ENCODE results near the gene FERMT1. TPM values are rescaled to one million over a fixed set of nuclear protein-coding genes. Genes with fewer than 3 reads are reported as not detected.

Gene FERMT1
- total RNA-seq, 4 donors from 2014 or later, result 12.4 to 21.2 (median 16.2) TPM

GRCh38 chr20:6044115-6044514 lies 78.7 kb downstream of the FERMT1 start:
- Histone ChIP-seq H3K27me3 (no peaks in the 10 kb centered on the region), H3K36me3 (peaks cover 0 to 29% (median 0%) of the 10 kb centered on the region in 3 donors), H3K4me1 (no peaks in the 10 kb centered on the region), H3K4me3 (no peak overlapping the region), H3K9me3 (no peaks in the 10 kb centered on the region), H3K27ac (no peak overlapping the region)
- TF ChIP-seq CTCF (IDR thresholded peaks at IDR 0.05) (no peak), POLR2A (IDR thresholded peaks at IDR 0.05) (no peak)
- DNase-seq, result no peak

- H3K27me3 ChIP-seq, result no peaks in the 10 kb centered on the region
- H3K9me3 ChIP-seq, result no peaks in the 10 kb centered on the region
- H3K36me3 ChIP-seq, result peaks cover 0 to 51% (median 0%) of the 10 kb centered on the region in 3 donors
- no peaks in the 10 kb centered on the region for H3K4me1 ChIP-seq
- H3K4me3 ChIP-seq, result no peak overlapping the region
- H3K27ac ChIP-seq, result no peak overlapping the region
- no peak for DNase-seq
- TF ChIP-seq CTCF (IDR thresholded peaks at IDR 0.05), result no peak
- TF ChIP-seq POLR2A (IDR thresholded peaks at IDR 0.05), result no peak
Measured at GRCh38 chr20:6041808-6042265, 81.0 kb downstream of the FERMT1 start.

- no peaks in the 10 kb centered on the region for H3K9me3 ChIP-seq
- TF ChIP-seq CTCF (IDR thresholded peaks at IDR 0.05) (no peak), POLR2A (IDR thresholded peaks at IDR 0.05) (no peak)
- peaks cover 0 to 58% (median 0%) of the 10 kb centered on the region in 3 donors for H3K36me3 ChIP-seq
- H3K4me3 ChIP-seq, result no peak overlapping the region
- no peaks in the 10 kb centered on the region for H3K27me3 ChIP-seq
- H3K4me1 ChIP-seq, result no peaks in the 10 kb centered on the region
- H3K27ac ChIP-seq, result no peak overlapping the region
- DNase-seq, result no peak
Measured at GRCh38 chr20:6040958-6041807, 81.6 kb downstream of the FERMT1 start.

GRCh38 chr20:6040540-6040939 lies 82.3 kb downstream of the FERMT1 start:
- TF ChIP-seq CTCF (IDR thresholded peaks at IDR 0.05), result no peak
- no peak for TF ChIP-seq POLR2A (IDR thresholded peaks at IDR 0.05)
- H3K36me3 ChIP-seq, result peaks cover 0 to 64% (median 0%) of the 10 kb centered on the region in 3 donors

GRCh38 chr20:6039766-6040165 lies 83.1 kb downstream of the FERMT1 start:
- DNase-seq, result no peak
- Histone ChIP-seq H3K4me1 (no peaks in the 10 kb centered on the region), H3K36me3 (peaks cover 0 to 72% (median 0%) of the 10 kb centered on the region in 3 donors), H3K27ac (no peak overlapping the region), H3K9me3 (no peaks in the 10 kb centered on the region), H3K4me3 (no peak overlapping the region), H3K27me3 (no peaks in the 10 kb centered on the region)
- TF ChIP-seq CTCF (IDR thresholded peaks at IDR 0.05), result no peak
- no peak for TF ChIP-seq POLR2A (IDR thresholded peaks at IDR 0.05)

More at GRCh38 chr20:6040540-6040939, 82.3 kb downstream of the FERMT1 start:
- Histone ChIP-seq H3K27me3 (no peaks in the 10 kb centered on the region), H3K4me3 (no peak overlapping the region), H3K27ac (no peak overlapping the region), H3K4me1 (no peaks in the 10 kb centered on the region), H3K9me3 (no peaks in the 10 kb centered on the region)
- no peak for DNase-seq
